ENCODE measurements around the gene FBL.

GRCh38 chr19:39816287-39817048, 29.7 kb downstream of the FBL start:
- no peak for TF ChIP-seq CTCF (conservative IDR thresholded peaks at IDR 0.05; ENCODE audit: low read depth, low read length)
- TF ChIP-seq RFX5 (IDR thresholded peaks at IDR 0.05; ENCODE audit: low read depth, low read length) = no peak
- TF ChIP-seq POLR2A (IDR thresholded peaks at IDR 0.05; ENCODE audit: low read depth, low read length) = no peak
- no peak for TF ChIP-seq RCOR1 (IDR thresholded peaks at IDR 0.05; ENCODE audit: insufficient replicate concordance, low read length)
